ENCODE measurements around the gene CSNK1G2. TPM values are rescaled to one million over a fixed set of nuclear protein-coding genes. Genes with fewer than 3 reads are reported as not detected.

CSNK1G2 gene
- total RNA-seq, 2 donors from 2014 or later = 55.5 to 92.4 TPM

DNA sequence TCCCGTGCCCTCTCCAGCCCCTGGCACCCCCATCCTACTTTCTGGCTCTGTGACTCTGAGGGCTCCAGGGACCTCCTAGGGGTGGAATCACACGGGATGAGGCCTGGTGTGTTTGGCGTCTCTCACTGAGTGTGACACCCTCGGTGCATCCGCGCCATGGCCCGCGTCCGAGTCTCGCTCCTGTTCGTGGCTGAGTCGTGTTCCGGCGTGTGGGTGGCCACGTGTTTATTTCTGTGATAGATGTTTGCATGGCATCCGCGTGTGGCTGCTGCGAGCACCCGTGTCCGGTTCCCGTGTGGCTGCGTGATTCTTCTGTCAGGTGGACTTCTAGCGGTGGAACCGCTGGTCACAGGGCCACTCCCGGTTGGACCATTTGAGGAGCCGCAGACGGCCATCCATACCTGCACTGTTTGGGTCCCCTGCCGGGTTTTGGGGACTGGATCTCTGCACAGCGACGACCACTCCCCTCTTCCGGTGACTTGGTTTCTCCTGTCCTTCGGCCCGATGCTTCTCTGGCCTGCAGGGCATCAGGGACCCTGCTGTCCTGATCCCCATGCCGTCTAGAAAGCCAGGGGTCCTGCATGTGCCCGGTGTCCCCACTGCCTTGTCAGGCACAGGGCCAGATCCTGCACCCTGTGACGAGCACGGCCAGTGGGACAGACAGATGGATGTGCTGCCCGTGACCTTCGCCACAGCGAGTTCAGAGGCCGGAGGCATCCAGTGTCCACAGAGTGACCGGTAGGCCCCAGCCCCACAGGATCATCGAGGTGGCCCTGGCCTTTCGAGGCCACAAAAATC, 8.5 kb downstream of the CSNK1G2 start:
- no peaks in the 10 kb centered on the region for H3K36me3 ChIP-seq
- DNase-seq (ENCODE audit: low spot score) = no peak
- no peaks in the 10 kb centered on the region for H3K4me1 ChIP-seq (ENCODE audit: control insufficient read depth in 1 of 2, low read depth in 2 of 2)
- H3K27ac ChIP-seq = no peak overlapping the region
- H3K4me3 ChIP-seq = no peak overlapping the region
- TF ChIP-seq, protein P1, sequence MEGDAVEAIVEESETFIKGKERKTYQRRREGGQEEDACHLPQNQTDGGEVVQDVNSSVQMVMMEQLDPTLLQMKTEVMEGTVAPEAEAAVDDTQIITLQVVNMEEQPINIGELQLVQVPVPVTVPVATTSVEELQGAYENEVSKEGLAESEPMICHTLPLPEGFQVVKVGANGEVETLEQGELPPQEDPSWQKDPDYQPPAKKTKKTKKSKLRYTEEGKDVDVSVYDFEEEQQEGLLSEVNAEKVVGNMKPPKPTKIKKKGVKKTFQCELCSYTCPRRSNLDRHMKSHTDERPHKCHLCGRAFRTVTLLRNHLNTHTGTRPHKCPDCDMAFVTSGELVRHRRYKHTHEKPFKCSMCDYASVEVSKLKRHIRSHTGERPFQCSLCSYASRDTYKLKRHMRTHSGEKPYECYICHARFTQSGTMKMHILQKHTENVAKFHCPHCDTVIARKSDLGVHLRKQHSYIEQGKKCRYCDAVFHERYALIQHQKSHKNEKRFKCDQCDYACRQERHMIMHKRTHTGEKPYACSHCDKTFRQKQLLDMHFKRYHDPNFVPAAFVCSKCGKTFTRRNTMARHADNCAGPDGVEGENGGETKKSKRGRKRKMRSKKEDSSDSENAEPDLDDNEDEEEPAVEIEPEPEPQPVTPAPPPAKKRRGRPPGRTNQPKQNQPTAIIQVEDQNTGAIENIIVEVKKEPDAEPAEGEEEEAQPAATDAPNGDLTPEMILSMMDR (IDR thresholded peaks at IDR 0.05) = no peak
- ATAC-seq (ENCODE audit: insufficient number of reproducible peaks, low FRiP score, low read depth) = no peak
- no peaks in the 10 kb centered on the region for H3K27me3 ChIP-seq (replicated peaks; ENCODE audit: insufficient read depth)
- H3K9me3 ChIP-seq = no peaks in the 10 kb centered on the region

DNA sequence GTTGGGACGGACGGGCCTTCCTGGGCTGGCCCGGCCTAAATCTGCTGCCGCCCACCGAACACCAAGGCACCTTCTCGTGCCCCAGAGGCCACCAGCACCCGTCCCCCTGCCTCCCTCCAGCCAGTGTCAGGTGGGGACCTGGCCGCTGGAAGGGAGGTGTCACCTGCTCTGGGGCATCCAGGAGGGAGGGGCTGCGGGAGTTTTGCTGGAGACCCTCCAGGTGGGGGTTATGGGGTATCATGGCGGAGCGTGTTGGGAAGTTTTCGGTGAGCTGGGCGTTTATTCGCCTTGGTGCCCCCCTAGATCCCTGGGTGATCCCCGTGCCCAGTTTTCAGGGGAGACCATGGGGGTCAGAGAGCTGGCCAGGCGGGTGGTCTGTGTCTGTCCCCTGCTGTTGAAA, 9.7 kb downstream of the CSNK1G2 start:
- Histone ChIP-seq H3K27ac (no peak overlapping the region), H3K4me1 (ENCODE audit: control insufficient read depth in 1 of 2, low read depth in 2 of 2) (no peaks in the 10 kb centered on the region), H3K9me3 (no peaks in the 10 kb centered on the region), H3K36me3 (no peaks in the 10 kb centered on the region), H3K27me3 (replicated peaks; ENCODE audit: insufficient read depth) (no peaks in the 10 kb centered on the region), H3K4me3 (no peak overlapping the region)
- ATAC-seq (ENCODE audit: insufficient number of reproducible peaks, low FRiP score, low read depth) (no peak), DNase-seq (ENCODE audit: low spot score) (no peak)
- TF ChIP-seq, protein P1 (IDR thresholded peaks at IDR 0.05) = no peak

DNA sequence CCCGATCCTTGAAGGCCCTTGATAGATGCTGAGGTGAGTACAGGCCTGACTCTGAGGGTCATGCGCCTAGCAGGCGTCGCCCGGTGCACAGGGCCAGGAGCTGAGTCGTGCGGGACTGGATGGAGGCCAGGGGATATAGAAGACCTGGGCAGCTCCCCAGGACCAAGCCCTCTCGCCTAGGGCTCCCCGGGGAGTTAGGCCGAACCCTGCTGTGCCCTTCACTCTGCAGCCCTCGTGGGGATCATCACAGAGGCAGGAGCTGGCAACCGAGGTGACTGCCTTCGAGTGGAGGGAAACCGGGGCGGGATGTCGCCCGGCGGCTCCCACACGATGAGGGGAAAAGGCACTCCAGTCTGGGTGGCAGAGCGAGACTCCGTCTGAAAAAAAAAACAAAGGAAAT, 11.7 kb downstream of the CSNK1G2 start:
- TF ChIP-seq, protein P1 (IDR thresholded peaks at IDR 0.05) = no peak
- DNase-seq (ENCODE audit: low spot score) = no peak
- H3K4me3 ChIP-seq = no peak overlapping the region
- ATAC-seq (ENCODE audit: insufficient number of reproducible peaks, low FRiP score, low read depth) = no peak
- H3K27me3 ChIP-seq (replicated peaks; ENCODE audit: insufficient read depth) = no peaks in the 10 kb centered on the region
- H3K27ac ChIP-seq = no peak overlapping the region
- no peaks in the 10 kb centered on the region for H3K36me3 ChIP-seq
- H3K9me3 ChIP-seq = no peaks in the 10 kb centered on the region
- no peaks in the 10 kb centered on the region for H3K4me1 ChIP-seq (ENCODE audit: control insufficient read depth in 1 of 2, low read depth in 2 of 2)

DNA sequence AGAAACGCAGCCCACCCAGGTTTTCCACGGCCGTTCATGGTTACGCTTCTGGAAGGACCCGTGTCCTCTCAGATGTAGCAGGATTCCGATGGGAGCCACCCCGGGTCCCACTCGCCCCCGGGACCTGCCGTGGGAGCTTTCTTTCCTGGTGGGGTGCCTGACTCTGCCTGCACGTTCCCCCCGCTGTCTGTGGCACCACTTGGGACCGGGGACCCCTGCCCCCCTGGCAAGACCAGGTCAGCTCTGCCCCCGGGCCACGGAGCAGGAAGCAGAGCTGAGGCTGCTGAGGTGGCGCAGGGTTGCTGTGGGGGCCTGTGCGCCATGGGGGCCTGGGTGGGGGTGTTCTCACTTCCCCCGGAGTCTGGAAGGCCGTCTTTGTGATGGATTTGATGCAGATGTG, 12.1 kb downstream of the CSNK1G2 start:
- Histone ChIP-seq H3K27me3 (replicated peaks; ENCODE audit: insufficient read depth) (no peaks in the 10 kb centered on the region), H3K4me3 (no peak overlapping the region), H3K4me1 (ENCODE audit: control insufficient read depth in 1 of 2, low read depth in 2 of 2) (no peaks in the 10 kb centered on the region), H3K27ac (no peak overlapping the region), H3K9me3 (no peaks in the 10 kb centered on the region), H3K36me3 (no peaks in the 10 kb centered on the region)
- no peak for DNase-seq (ENCODE audit: low spot score)
- TF ChIP-seq, protein P1 (IDR thresholded peaks at IDR 0.05) = no peak
- no peak for ATAC-seq (ENCODE audit: insufficient number of reproducible peaks, low FRiP score, low read depth)

DNA sequence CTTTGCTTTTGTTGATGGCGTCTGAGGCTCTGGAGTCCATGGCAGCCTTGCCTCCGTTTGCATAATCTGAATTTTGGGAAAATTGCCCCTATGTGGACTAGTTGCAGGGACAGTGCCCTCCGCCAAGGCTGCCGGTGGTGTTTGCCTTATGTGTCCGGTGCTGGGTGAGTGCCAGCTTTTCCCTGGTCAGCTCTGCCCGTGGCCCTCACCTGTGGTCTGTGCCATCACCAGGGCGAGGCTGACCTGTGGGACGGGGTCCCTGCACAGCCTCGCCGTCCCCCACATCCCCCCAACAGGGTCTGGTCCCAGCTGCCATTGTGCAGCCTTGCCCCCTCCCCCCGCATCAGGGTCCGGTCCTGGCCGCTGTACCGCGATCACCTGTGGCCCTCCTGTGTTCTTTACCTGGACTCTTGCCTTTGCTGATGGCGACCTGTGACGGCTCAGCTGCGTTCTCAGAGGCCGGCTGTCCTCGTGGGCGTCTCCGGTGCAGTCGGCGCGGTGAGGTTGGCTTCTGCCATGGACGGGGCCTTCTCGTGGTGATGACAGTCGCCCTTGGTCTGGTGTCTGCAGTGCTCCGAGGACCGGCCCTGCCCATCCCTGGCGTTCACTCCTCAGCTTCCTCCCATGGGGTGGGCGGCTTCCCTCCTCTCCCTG, 12.6 kb downstream of the CSNK1G2 start:
- TF ChIP-seq, protein P1 (IDR thresholded peaks at IDR 0.05) = no peak
- H3K27ac ChIP-seq = no peak overlapping the region
- no peak for DNase-seq (ENCODE audit: low spot score)
- H3K4me1 ChIP-seq (ENCODE audit: control insufficient read depth in 1 of 2, low read depth in 2 of 2) = no peaks in the 10 kb centered on the region
- H3K9me3 ChIP-seq = no peaks in the 10 kb centered on the region
- no peaks in the 10 kb centered on the region for H3K27me3 ChIP-seq (replicated peaks; ENCODE audit: insufficient read depth)
- no peak overlapping the region for H3K4me3 ChIP-seq
- no peak for ATAC-seq (ENCODE audit: insufficient number of reproducible peaks, low FRiP score, low read depth)
- H3K36me3 ChIP-seq = no peaks in the 10 kb centered on the region
